ENCODE results near the gene GPC6. TPM values are rescaled to one million over a fixed set of nuclear protein-coding genes. Genes with fewer than 3 reads are reported as not detected.

GPC6 gene
- total RNA-seq, 1 donor from 2014 or later = 16.1 TPM

- no peaks in the 10 kb centered on the region for H3K27me3 Mint-ChIP-seq (ENCODE audit: unreplicated experiment)
- no peak for DNase-seq (ENCODE audit: low spot score)
- peaks cover 6% of the 10 kb centered on the region for H3K4me1 Mint-ChIP-seq (ENCODE audit: unreplicated experiment)
- no peak overlapping the region for H3K27ac Mint-ChIP-seq (ENCODE audit: unreplicated experiment)
- TF ChIP-seq CTCF (IDR thresholded peaks at IDR 0.05; ENCODE audit: unreplicated experiment) = no peak
- H3K36me3 Mint-ChIP-seq (ENCODE audit: low read depth, unreplicated experiment) = no peaks in the 10 kb centered on the region
- H3K4me3 Mint-ChIP-seq (ENCODE audit: unreplicated experiment) = no peak overlapping the region
- H3K9me3 Mint-ChIP-seq (ENCODE audit: unreplicated experiment) = no peaks in the 10 kb centered on the region
Measured at GRCh38 chr13:93397619-93398018, 171.0 kb downstream of the GPC6 start.

- no peak for TF ChIP-seq CTCF (IDR thresholded peaks at IDR 0.05; ENCODE audit: unreplicated experiment)
- no peaks in the 10 kb centered on the region for H3K36me3 Mint-ChIP-seq (ENCODE audit: low read depth, unreplicated experiment)
- H3K4me1 Mint-ChIP-seq (ENCODE audit: unreplicated experiment) = peaks cover 6% of the 10 kb centered on the region
- H3K27me3 Mint-ChIP-seq (ENCODE audit: unreplicated experiment) = no peaks in the 10 kb centered on the region
- H3K9me3 Mint-ChIP-seq (ENCODE audit: unreplicated experiment) = no peaks in the 10 kb centered on the region
- H3K27ac Mint-ChIP-seq (ENCODE audit: unreplicated experiment) = no peak overlapping the region
- DNase-seq (ENCODE audit: low spot score) = no peak
- no peak overlapping the region for H3K4me3 Mint-ChIP-seq (ENCODE audit: unreplicated experiment)
Measured at GRCh38 chr13:93398167-93399035, 171.8 kb downstream of the GPC6 start.

- TF ChIP-seq CTCF (IDR thresholded peaks at IDR 0.05; ENCODE audit: unreplicated experiment) = no peak
- no peak overlapping the region for H3K4me3 Mint-ChIP-seq (ENCODE audit: unreplicated experiment)
- DNase-seq (ENCODE audit: low spot score) = no peak
- H3K9me3 Mint-ChIP-seq (ENCODE audit: unreplicated experiment) = no peaks in the 10 kb centered on the region
- peaks cover 6% of the 10 kb centered on the region for H3K4me1 Mint-ChIP-seq (ENCODE audit: unreplicated experiment)
- no peaks in the 10 kb centered on the region for H3K36me3 Mint-ChIP-seq (ENCODE audit: low read depth, unreplicated experiment)
- H3K27me3 Mint-ChIP-seq (ENCODE audit: unreplicated experiment) = no peaks in the 10 kb centered on the region
- no peak overlapping the region for H3K27ac Mint-ChIP-seq (ENCODE audit: unreplicated experiment)
Measured at GRCh38 chr13:93399212-93399611, 172.6 kb downstream of the GPC6 start.

- DNase-seq (ENCODE audit: low spot score) = no peak
- H3K4me1 Mint-ChIP-seq (ENCODE audit: unreplicated experiment) = no peaks in the 10 kb centered on the region
- no peak overlapping the region for H3K27ac Mint-ChIP-seq (ENCODE audit: unreplicated experiment)
- no peaks in the 10 kb centered on the region for H3K27me3 Mint-ChIP-seq (ENCODE audit: unreplicated experiment)
- no peak for TF ChIP-seq CTCF (IDR thresholded peaks at IDR 0.05; ENCODE audit: unreplicated experiment)
- H3K9me3 Mint-ChIP-seq (ENCODE audit: unreplicated experiment) = no peaks in the 10 kb centered on the region
- H3K36me3 Mint-ChIP-seq (ENCODE audit: low read depth, unreplicated experiment) = no peaks in the 10 kb centered on the region
- H3K4me3 Mint-ChIP-seq (ENCODE audit: unreplicated experiment) = no peak overlapping the region
Measured at GRCh38 chr13:93406136-93406535, 179.5 kb downstream of the GPC6 start.

- H3K36me3 Mint-ChIP-seq (ENCODE audit: low read depth, unreplicated experiment) = no peaks in the 10 kb centered on the region
- no peak overlapping the region for H3K4me3 Mint-ChIP-seq (ENCODE audit: unreplicated experiment)
- H3K27me3 Mint-ChIP-seq (ENCODE audit: unreplicated experiment) = no peaks in the 10 kb centered on the region
- H3K9me3 Mint-ChIP-seq (ENCODE audit: unreplicated experiment) = no peaks in the 10 kb centered on the region
- no peaks in the 10 kb centered on the region for H3K4me1 Mint-ChIP-seq (ENCODE audit: unreplicated experiment)
- no peak for DNase-seq (ENCODE audit: low spot score)
- H3K27ac Mint-ChIP-seq (ENCODE audit: unreplicated experiment) = no peak overlapping the region
- no peak for TF ChIP-seq CTCF (IDR thresholded peaks at IDR 0.05; ENCODE audit: unreplicated experiment)
Measured at GRCh38 chr13:93407551-93407950, 180.9 kb downstream of the GPC6 start.

All from endothelial cell (in vitro differentiated cells).